B cell (primary cell): ENCODE results near the gene ORM1. TPM values are rescaled to one million over a fixed set of nuclear protein-coding genes. Genes with fewer than 3 reads are reported as not detected.

Experiments
- ATAC-seq: fragments of 200-7000 bp; cut with Tn5 transposase; one replicate; pipeline ENCODE4 v1.10.0; 2021; ENCODE audit warnings: low read depth, mild to moderate bottlenecking, moderate number of reproducible peaks, moderate library complexity
- CTCF ChIA-PET: fragments of 350-600 bp; sonication (Branson Sonifier 250); formaldehyde crosslinking; loops from one replicate; lab custom pipeline; 2021; ENCODE audit warnings: antibody characterized with exemption, inconsistent platforms; lab: Charles Lee
- POLR2A ChIA-PET: fragments of 350-600 bp; sonication (Branson Sonifier 250); formaldehyde crosslinking; loops from one replicate; lab custom pipeline; 2021; ENCODE audit warnings: antibody characterized with exemption; lab: Charles Lee
- DNase-seq: peaks from one replicate; pipeline ENCODE4 v3.0.0; 2013
- H2AFZ ChIP-seq: 2 replicates; pipeline ENCODE4 v1.6.1; 2012; ENCODE audit warnings: mild to moderate bottlenecking, low read depth, low read length; ENCODE audit not compliant: insufficient read depth, poor library complexity, severe bottlenecking
- H3K27ac ChIP-seq, 2 donors: 1 replicate in 1 of 2; 2 replicates in 1 of 2; pipeline ENCODE4 v1.5.1; 2012 to 2013; ENCODE audit warnings: low read length in 2 of 2, mild to moderate bottlenecking in 2 of 2, moderate library complexity in 1 of 2
- H3K27me3 ChIP-seq, 4 experiments: fragments of 200-600 bp in 1 of 4; sonication (generic) in 1 of 4; replicated peaks in 1 of 4; 1 replicate in 2 of 4; 2 replicates in 2 of 4; pipeline versions ENCODE4 v1.6.1 to v1.7.0; 2013 to 2016; ENCODE audit warnings: low read length in 3 of 4, mild to moderate bottlenecking in 2 of 4, mixed read lengths in 1 of 4, moderate library complexity in 1 of 4; ENCODE audit not compliant: insufficient read depth in 4 of 4, control insufficient read depth in 3 of 4; ENCODE audit errors: control extremely low read depth in 1 of 4
- H3K36me3 ChIP-seq, 2 experiments: replicated peaks in 1 of 2; 1 replicate in 1 of 2; 2 replicates in 1 of 2; pipeline versions ENCODE4 v1.6.1 to v1.7.1; 2013; ENCODE audit warnings: low read length in 1 of 2; ENCODE audit not compliant: insufficient read depth in 2 of 2, control insufficient read depth in 1 of 2; ENCODE audit errors: control extremely low read depth in 1 of 2, extremely low read depth in 1 of 2
- H3K4me1 ChIP-seq, 2 donors: fragments of 200-600 bp in 1 of 2; sonication (generic) in 1 of 2; 1 replicate in 1 of 2; 2 replicates in 1 of 2; pipeline versions ENCODE4 v1.5.1 to v1.6.1; 2013 to 2017; ENCODE audit warnings: low read length in 2 of 2; ENCODE audit not compliant: control insufficient read depth in 2 of 2, insufficient read depth in 2 of 2
- H3K4me2 ChIP-seq: replicated peaks from 2 replicates; pipeline ENCODE3; 2012; ENCODE audit warnings: mild to moderate bottlenecking, low read depth, low read length; ENCODE audit not compliant: poor library complexity, severe bottlenecking
- H3K4me3 ChIP-seq, 5 experiments: fragments of 200-600 bp in 1 of 5; sonication (generic) in 1 of 5; 1 replicate in 3 of 5; 2 replicates in 2 of 5; pipeline versions ENCODE4 v1.5.1 to v1.7.0; 2011 to 2016; ENCODE audit warnings: low read length in 4 of 5, mild to moderate bottlenecking in 4 of 5, low read depth in 2 of 5, control low read depth in 1 of 5, moderate library complexity in 1 of 5; ENCODE audit not compliant: insufficient read depth in 1 of 5; ENCODE audit errors: control extremely low read depth in 1 of 5, extremely low read depth in 1 of 5
- H3K79me2 ChIP-seq: fragments of 200-600 bp; sonication (generic); one replicate; pipeline ENCODE4 v1.6.0; 2016; ENCODE audit warnings: low read length; ENCODE audit not compliant: control insufficient read depth, insufficient read depth
- H3K9ac ChIP-seq: fragments of 200-600 bp; sonication (generic); 2 replicates; pipeline ENCODE4 v1.6.1; 2017; ENCODE audit warnings: mild to moderate bottlenecking, low read length, moderate library complexity
- H3K9me3 ChIP-seq, 3 donors: one replicate each; pipeline versions ENCODE4 v1.6.1 to v1.7.1; 2013; ENCODE audit warnings: low read length in 2 of 3; ENCODE audit not compliant: control insufficient read depth in 2 of 3, insufficient read depth in 1 of 3; ENCODE audit errors: control extremely low read depth in 1 of 3
- H4K20me1 ChIP-seq: 2 replicates; pipeline ENCODE4 v1.6.0; 2012; ENCODE audit warnings: mild to moderate bottlenecking, low read length; ENCODE audit not compliant: insufficient read depth, control insufficient read depth, poor library complexity, severe bottlenecking
- H3K27ac Mint-ChIP-seq: one replicate; pipeline ENCODE4 v1.8.0; 2021; ENCODE audit warnings: mixed read lengths
- H3K27me3 Mint-ChIP-seq: one replicate; pipeline ENCODE4 v1.8.0; 2021; ENCODE audit warnings: mixed read lengths
- H3K4me1 Mint-ChIP-seq: one replicate; pipeline ENCODE4 v1.8.0; 2021; ENCODE audit warnings: mixed read lengths
- H3K4me3 Mint-ChIP-seq: one replicate; pipeline ENCODE4 v1.8.0; 2021; ENCODE audit warnings: mixed read lengths
- H3K9me3 Mint-ChIP-seq: one replicate; pipeline ENCODE4 v1.8.0; 2022; ENCODE audit warnings: mixed read lengths; ENCODE audit not compliant: insufficient read depth
- CTCF ChIP-seq: fragments of 200-600 bp; IDR thresholded peaks from one replicate; pipeline ENCODE4 v1.8.0; 2022; ENCODE audit warnings: antibody characterized with exemption, mild to moderate bottlenecking
- EZH2 ChIP-seq: IDR thresholded peaks from 2 replicates; pipeline ENCODE4 v1.6.1; 2012; ENCODE audit warnings: borderline replicate concordance, low read depth, mild to moderate bottlenecking, moderate library complexity, low read length; ENCODE audit not compliant: insufficient read depth, poor library complexity, severe bottlenecking
- WGBS: methylation state at CpG from one replicate; pipeline ENCODE4 v1.1.5; 2013; ENCODE audit warnings: missing lambda C conversion rate; ENCODE audit not compliant: insufficient coverage; 5-methylcytosine and 5-hydroxymethylcytosine counted together
- intact Hi-C: fragments of 100-400 bp; cut with micrococcal nuclease; formaldehyde crosslinking; loops from one replicate; pipeline ENCODE4 v1.10.0; 2022
- polyA plus RNA-seq: library from polyadenylated mRNA; depleted of rRNA; stranded (reverse); fragments of >200 nt; gene quantifications from 2 replicates; pipeline ENCODE4 v1.2.3, GENCODE V29; 2012
- total RNA-seq, 2 donors: library from RNA; stranded (reverse); fragments of 120-200 nt in 1 of 2; gene quantifications; 1 replicate in 1 of 2; 2 replicates in 1 of 2; pipeline versions ENCODE4 v1.2.3 to v1.2.4, GENCODE V29; 2013 to 2022

ORM1 gene
- total and polyA plus RNA-seq, 2 donors (not counting 1 experiment from before 2014, with no cell fraction given), result 0.13 TPM; not detected in 1

GRCh38 chr9:114348261-114348905 is 25.5 kb downstream of the ORM1 start:
- H3K4me3 Mint-ChIP-seq, result peak overlapping the region; percentile 83
- Histone ChIP-seq H3K79me2 (peaks cover 39% of the 10 kb centered on the region), H2AFZ (no peak overlapping the region), H3K27ac (peak overlapping the region; percentile 68 to 80), H4K20me1 (peaks cover 68% of the 10 kb centered on the region), H3K4me2 (peak overlapping the region; percentile 53), H3K4me3 (no peak overlapping the region), H3K36me3 (peaks cover 4 to 97% of the 10 kb centered on the region in 2 experiments), H3K9ac (no peak overlapping the region), H3K27me3 (no peaks in the 10 kb centered on the region), H3K9me3 (no peaks in the 10 kb centered on the region), H3K4me1 (peaks cover 26 to 36% of the 10 kb centered on the region in 2 donors)
- CTCF ChIA-PET, result interaction anchor here (1.0 to 7.5 kb wide), 11 partner anchors 8 to 305 kb away, joined by 3 to 41 read pairs (median 4); partner anchors contain the start of gene AKNA
- no peak for TF ChIP-seq EZH2
- no peak for TF ChIP-seq CTCF
- H3K4me1 Mint-ChIP-seq, result peaks cover 47% of the 10 kb centered on the region
- no peaks in the 10 kb centered on the region for H3K9me3 Mint-ChIP-seq
- peak overlapping the region; percentile 97 for H3K27ac Mint-ChIP-seq
- WGBS, result 77% methylated on average over 11 of the region's 12 CpGs
- POLR2A ChIA-PET, result interaction anchor here (1.0 to 1.7 kb wide), 7 partner anchors 15 to 240 kb away, joined by 4 to 9 read pairs (median 5); partner anchors contain the start of gene AKNA
- no peak for ATAC-seq
- no peak for DNase-seq
- intact Hi-C loops, result no loop called here
- no peaks in the 10 kb centered on the region for H3K27me3 Mint-ChIP-seq

- TF ChIP-seq CTCF, result no peak
- no peak for TF ChIP-seq EZH2
- ChIA-PET CTCF (interaction anchor here (0.6 to 7.5 kb wide), 11 partner anchors 9 to 159 kb away, joined by 3 to 41 read pairs (median 4); partner anchors contain the start of gene AKNA), POLR2A (interaction anchor here (1.0 to 1.7 kb wide), 7 partner anchors 15 to 240 kb away, joined by 4 to 9 read pairs (median 5); partner anchors contain the start of gene AKNA)
- peak overlapping the region; percentile 53 for H3K4me2 ChIP-seq
- no peaks in the 10 kb centered on the region for H3K9me3 ChIP-seq
- no peaks in the 10 kb centered on the region for H3K27me3 Mint-ChIP-seq
- H3K79me2 ChIP-seq, result peaks cover 39% of the 10 kb centered on the region
- H3K9ac ChIP-seq, result no peak overlapping the region
- peaks cover 65% of the 10 kb centered on the region for H4K20me1 ChIP-seq
- H2AFZ ChIP-seq, result no peak overlapping the region
- H3K9me3 Mint-ChIP-seq, result no peaks in the 10 kb centered on the region
- peaks cover 44% of the 10 kb centered on the region for H3K4me1 Mint-ChIP-seq
- H3K27ac Mint-ChIP-seq, result peak overlapping the region; percentile 97
- ATAC-seq, result peak; percentile 94
- H3K27me3 ChIP-seq, result no peaks in the 10 kb centered on the region
- intact Hi-C loops, result loop anchor here (1.0 kb wide), 6 partner anchors 10 to 102 kb away; no protein-coding TSS in a partner anchor
- peak overlapping the region; percentile 68 to 80 for H3K27ac ChIP-seq
- DNase-seq, result peak; percentile 91
- H3K36me3 ChIP-seq, result peaks cover 4 to 96% of the 10 kb centered on the region in 2 experiments
- H3K4me3 Mint-ChIP-seq, result peak overlapping the region; percentile 83
- H3K4me3 ChIP-seq, result no peak overlapping the region
- 0% methylated on average over 8 of the region's 9 CpGs for WGBS
- H3K4me1 ChIP-seq, result peaks cover 26 to 36% of the 10 kb centered on the region in 2 donors
Measured at GRCh38 chr9:114348906-114349482, 26.1 kb downstream of the ORM1 start.
